GM12872 (cell line): Measurements from ENCODE around the gene FOXP1.

Experiments used
- CTCF ChIP-seq: IDR thresholded peaks from 3 replicates; pipeline ENCODE4 v1.5.1; 2011; ENCODE audit warnings: low read depth, mild to moderate bottlenecking, low read length, moderate library complexity; ENCODE audit not compliant: insufficient read depth

Gene FOXP1

GRCh38 chr3:71600646-71601288 lies 17.2 kb upstream of the FOXP1 start:
- TF ChIP-seq CTCF: no peak

- TF ChIP-seq CTCF: no peak
Measured at GRCh38 chr3:71599416-71599815, 15.9 kb upstream of the FOXP1 start.

GRCh38 chr3:71598292-71598691 lies 14.8 kb upstream of the FOXP1 start:
- TF ChIP-seq CTCF: no peak

GRCh38 chr3:71597286-71597685 lies 13.8 kb upstream of the FOXP1 start:
- no peak for TF ChIP-seq CTCF

- TF ChIP-seq CTCF: no peak
Measured at GRCh38 chr3:71593106-71593505, 9.6 kb upstream of the FOXP1 start.

- TF ChIP-seq CTCF: no peak
Measured at GRCh38 chr3:71591101-71591500, 7.6 kb upstream of the FOXP1 start.

- TF ChIP-seq CTCF: no peak
Measured at GRCh38 chr3:71589132-71589531, 5.6 kb upstream of the FOXP1 start.

- TF ChIP-seq CTCF: no peak
Measured at GRCh38 chr3:71587958-71588357, 4.4 kb upstream of the FOXP1 start.
